Retinal pigment epithelial cell (primary cell): ENCODE measurements around the gene THSD8.

Experiments
- DNase-seq: peaks from one replicate; pipeline ENCODE4 v3.0.0-alpha.2; 2010; ENCODE audit warnings: low read depth
- H3K4me3 ChIP-seq: 2 replicates; pipeline ENCODE4 v1.5.1; 2011; ENCODE audit warnings: mild to moderate bottlenecking, low read length, control low read depth, moderate library complexity
- CTCF ChIP-seq: conservative IDR thresholded peaks from 2 replicates; pipeline ENCODE4 v1.5.1; 2011; ENCODE audit warnings: low read depth, low read length, control low read depth, inconsistent platforms

Gene THSD8

GRCh38 chr19:12834566-12834943 is 32.7 kb downstream of the THSD8 start, which contains the start of gene RTBDN:
Gene RTBDN (minus strand): TSS chr19:12834579. CDS start chr19:12829979, 4,600 bp downstream.
- peak within 1 kb of the TSS; percentile 35 for H3K4me3 ChIP-seq
- no peak for TF ChIP-seq CTCF
- DNase-seq = no peak

GRCh38 chr19:12834976-12835757 is 33.3 kb downstream of the THSD8 start:
- DNase-seq = no peak
- no peak overlapping the region for H3K4me3 ChIP-seq
- TF ChIP-seq CTCF = no peak

GRCh38 chr19:12836529-12836863 is 34.6 kb downstream of the THSD8 start:
- TF ChIP-seq CTCF = no peak
- no peak for DNase-seq
- H3K4me3 ChIP-seq = no peak overlapping the region

GRCh38 chr19:12837225-12837624 is 35.4 kb downstream of the THSD8 start:
- no peak overlapping the region for H3K4me3 ChIP-seq
- no peak for DNase-seq
- no peak for TF ChIP-seq CTCF

GRCh38 chr19:12838182-12838885 is 36.5 kb downstream of the THSD8 start, which contains the start of gene MAST1:
Gene MAST1 (plus strand): TSS chr19:12838515. CDS start chr19:12838573, 58 bp downstream.
- no peak for DNase-seq
- TF ChIP-seq CTCF = peak; percentile 33
- peak within 1 kb of the TSS; percentile 63 for H3K4me3 ChIP-seq

- DNase-seq = no peak
- TF ChIP-seq CTCF = no peak
- H3K4me3 ChIP-seq = peak overlapping the region; percentile 63
Measured at GRCh38 chr19:12838886-12839756, 37.3 kb downstream of the THSD8 start.
